IMR-90 (cell line): Measurements from ENCODE around the gene AUTS2. TPM values are rescaled to one million over a fixed set of nuclear protein-coding genes. Genes with fewer than 3 reads are reported as not detected.

ENCODE experiments used
- ATAC-seq: fragments of 200-7000 bp; cut with Tn5 transposase; 2 replicates; pipeline ENCODE4 v1.9.1; 2020; ENCODE audit warnings: low read depth, mild to moderate bottlenecking, moderate library complexity
- BruUV-seq: library from RNA; stranded (reverse); fragments of 400-500 nt; replicated peaks from 2 replicates; lab custom pipeline; 2021; lab: Mats Ljungman, UMichigan
- CTCF ChIA-PET: fragments of 300-600 bp; formaldehyde crosslinking; extraction: SDS; loops from one replicate; lab custom pipeline; 2021; ENCODE audit warnings: antibody characterized with exemption; lab: Yijun Ruan, JAX
- POLR2A ChIA-PET: fragments of 300-600 bp; sonication (Branson Sonifier 250); formaldehyde crosslinking; loops from one replicate; lab custom pipeline; 2022; ENCODE audit warnings: antibody characterized with exemption; ENCODE audit not compliant: unreplicated experiment; lab: Charles Lee
- DNase-seq: peaks from one replicate; pipeline ENCODE4 v3.0.0; 2013
- H2AFZ ChIP-seq: replicated peaks from 2 replicates; pipeline ENCODE3; 2013; ENCODE audit warnings: low read length, mild to moderate bottlenecking; ENCODE audit not compliant: poor library complexity
- H2AK5ac ChIP-seq: 2 replicates; pipeline ENCODE4 v1.6.1; 2013; ENCODE audit warnings: low read depth, low read length, inconsistent platforms
- H2AK9ac ChIP-seq: replicated peaks from 2 replicates; pipeline ENCODE3; 2013; ENCODE audit warnings: mild to moderate bottlenecking, low read depth, low read length, moderate library complexity; ENCODE audit not compliant: poor library complexity
- H2BK120ac ChIP-seq: 2 replicates; pipeline ENCODE4 v1.6.1; 2013; ENCODE audit warnings: low read depth, low read length, inconsistent platforms
- H2BK15ac ChIP-seq: 3 replicates; pipeline ENCODE4 v1.6.1; 2013; ENCODE audit warnings: low read depth, low read length, inconsistent platforms
- H2BK20ac ChIP-seq: 2 replicates; pipeline ENCODE4 v1.6.1; 2013; ENCODE audit warnings: low read depth, mild to moderate bottlenecking, inconsistent platforms, low read length, moderate library complexity
- H2BK5ac ChIP-seq: 2 replicates; pipeline ENCODE4 v1.6.1; 2013; ENCODE audit warnings: mild to moderate bottlenecking, low read depth, low read length, inconsistent platforms; ENCODE audit not compliant: poor library complexity, severe bottlenecking
- H3K14ac ChIP-seq: replicated peaks from 2 replicates; pipeline ENCODE4 v1.6.1; 2013; ENCODE audit warnings: low read depth, low read length, inconsistent platforms
- H3K18ac ChIP-seq: 2 replicates; pipeline ENCODE4 v1.6.1; 2013; ENCODE audit warnings: low read depth, low read length, control low read depth
- H3K23ac ChIP-seq: 2 replicates; pipeline ENCODE4 v1.6.1; 2013; ENCODE audit warnings: low read depth, low read length, inconsistent platforms
- H3K27ac ChIP-seq: 2 replicates; pipeline ENCODE4 v1.5.1; 2013; ENCODE audit warnings: mild to moderate bottlenecking, control low read depth, low read length; ENCODE audit not compliant: insufficient read depth
- H3K27me3 ChIP-seq: 2 replicates; pipeline ENCODE4 v1.6.1; 2013; ENCODE audit warnings: low read length; ENCODE audit not compliant: control insufficient read depth, insufficient read depth
- H3K36me3 ChIP-seq: 2 replicates; pipeline ENCODE4 v1.6.1; 2013; ENCODE audit warnings: low read length, mixed read lengths; ENCODE audit not compliant: control insufficient read depth, insufficient read depth
- H3K4ac ChIP-seq: 2 replicates; pipeline ENCODE4 v1.6.1; 2013; ENCODE audit warnings: low read depth, low read length, inconsistent platforms
- H3K4me1 ChIP-seq: 2 replicates; pipeline ENCODE4 v1.6.1; 2013; ENCODE audit warnings: low read length, mixed read lengths; ENCODE audit not compliant: control insufficient read depth, insufficient read depth
- H3K4me2 ChIP-seq: 2 replicates; pipeline ENCODE4 v1.6.1; 2013; ENCODE audit warnings: low read depth, mild to moderate bottlenecking, control low read depth, low read length, moderate library complexity
- H3K4me3 ChIP-seq: 2 replicates; pipeline ENCODE4 v1.5.1; 2013; ENCODE audit warnings: low read depth, mild to moderate bottlenecking, control low read depth, low read length, moderate library complexity; ENCODE audit not compliant: insufficient read depth
- H3K56ac ChIP-seq: 2 replicates; pipeline ENCODE4 v1.6.1; 2013; ENCODE audit warnings: low read length, inconsistent platforms; ENCODE audit not compliant: insufficient read depth; ENCODE audit errors: extremely low read depth
- H3K79me1 ChIP-seq, 2 experiments: 2 replicates each; pipeline ENCODE4 v1.6.1; 2013; ENCODE audit warnings: low read length in 2 of 2, inconsistent platforms in 1 of 2, low read depth in 1 of 2
- H3K9ac ChIP-seq: 2 replicates; pipeline ENCODE4 v1.6.1; 2013; ENCODE audit warnings: low read depth, low read length, control low read depth
- H3K9me1 ChIP-seq: 2 replicates; pipeline ENCODE4 v1.6.1; 2013; ENCODE audit warnings: low read length, inconsistent platforms; ENCODE audit not compliant: insufficient read depth
- H3K9me3 ChIP-seq: 2 replicates; pipeline ENCODE4 v1.6.1; 2013; ENCODE audit warnings: low read length; ENCODE audit not compliant: control insufficient read depth, insufficient read depth
- H4K20me1 ChIP-seq: 2 replicates; pipeline ENCODE4 v1.6.1; 2013; ENCODE audit warnings: low read length, inconsistent platforms; ENCODE audit not compliant: insufficient read depth
- H4K5ac ChIP-seq: 2 replicates; pipeline ENCODE4 v1.6.1; 2013; ENCODE audit warnings: mild to moderate bottlenecking, low read depth, low read length, control low read depth
- H4K8ac ChIP-seq, 2 experiments: 2 replicates each; pipeline ENCODE4 v1.6.1; 2013; ENCODE audit warnings: low read depth in 2 of 2, low read length in 2 of 2, control low read depth in 1 of 2, inconsistent platforms in 1 of 2
- H4K91ac ChIP-seq: 2 replicates; pipeline ENCODE4 v1.6.1; 2013; ENCODE audit warnings: low read depth, low read length, inconsistent platforms; ENCODE audit not compliant: insufficient read depth
- BHLHE40 ChIP-seq: fragments of 150-350 bp; IDR thresholded peaks from 2 replicates; pipeline ENCODE4 v1.6.1; 2016; ENCODE audit warnings: mild to moderate bottlenecking, low read depth, low read length
- FOS ChIP-seq: fragments of 150-350 bp; IDR thresholded peaks from 2 replicates; pipeline ENCODE4 v1.6.1; 2016; ENCODE audit warnings: low read depth, low read length
- MAFK ChIP-seq: IDR thresholded peaks from 2 replicates; pipeline ENCODE4 v1.6.1; 2012; ENCODE audit warnings: low read depth, low read length, improper control_type of control experiment
- MAZ ChIP-seq: IDR thresholded peaks from 2 replicates; pipeline ENCODE4 v1.6.1; 2012; ENCODE audit warnings: low read depth, mild to moderate bottlenecking, low read length, improper control_type of control experiment, moderate library complexity, borderline replicate concordance
- MXI1 ChIP-seq: IDR thresholded peaks from 2 replicates; pipeline ENCODE4 v1.6.1; 2012; ENCODE audit warnings: low read depth, mild to moderate bottlenecking, low read length, moderate library complexity, borderline replicate concordance
- POLR2A ChIP-seq: IDR thresholded peaks from 2 replicates; pipeline ENCODE4 v1.6.1; 2012; ENCODE audit warnings: mild to moderate bottlenecking, low read depth, low read length
- SMC3 ChIP-seq: fragments of 150-350 bp; IDR thresholded peaks from 2 replicates; pipeline ENCODE4 v1.6.1; 2016; ENCODE audit warnings: low read depth, mild to moderate bottlenecking, antibody characterized with exemption, low read length, moderate library complexity
- WGBS, 2 experiments: methylation state at CpG; one replicate each; pipeline versions ENCODE4 v1.1.5 to v1.1.7; 2013; ENCODE audit warnings: missing lambda C conversion rate in 2 of 2; ENCODE audit not compliant: insufficient read length in 1 of 2; ENCODE audit errors: extremely low coverage in 2 of 2; 5-methylcytosine and 5-hydroxymethylcytosine counted together
- dilution Hi-C: fragments of 300-500 bp; cut with HindIII; formaldehyde crosslinking; loops from one replicate; pipeline ENCODE4 v1.14.3; 2018; ENCODE audit warnings: low sequenced_read_pairs; ENCODE audit not compliant: unreplicated experiment
- in situ Hi-C: fragments of 300-500 bp; cut with MboI; formaldehyde crosslinking; loops from 3 replicates; pipeline ENCODE4 v1.14.3; 2019; ENCODE audit warnings: low sequenced_read_pairs, inconsistent platforms, mixed read lengths
- intact Hi-C: fragments of 100-400 bp; cut with micrococcal nuclease; formaldehyde crosslinking; loops from 2 replicates; pipeline ENCODE4 v1.10.0; 2022
- polyA plus RNA-seq, 3 experiments: library from polyadenylated mRNA; depleted of rRNA; stranded (reverse); fragments of >200 nt; gene quantifications; 2 replicates each; pipeline ENCODE4 v1.2.3, GENCODE V29; 2012; ENCODE audit warnings: low replicate concordance in 1 of 3
- total RNA-seq: library from RNA; depleted of rRNA; stranded (reverse); fragments of >200 nt; gene quantifications from 2 replicates; pipeline ENCODE4 v1.2.3, GENCODE V29; 2012

The AUTS2 gene
- total and polyA plus RNA-seq, 2 of the 4 experiments (the other 2 are of a cell fraction): 0.90 to 3.0 TPM

DNA sequence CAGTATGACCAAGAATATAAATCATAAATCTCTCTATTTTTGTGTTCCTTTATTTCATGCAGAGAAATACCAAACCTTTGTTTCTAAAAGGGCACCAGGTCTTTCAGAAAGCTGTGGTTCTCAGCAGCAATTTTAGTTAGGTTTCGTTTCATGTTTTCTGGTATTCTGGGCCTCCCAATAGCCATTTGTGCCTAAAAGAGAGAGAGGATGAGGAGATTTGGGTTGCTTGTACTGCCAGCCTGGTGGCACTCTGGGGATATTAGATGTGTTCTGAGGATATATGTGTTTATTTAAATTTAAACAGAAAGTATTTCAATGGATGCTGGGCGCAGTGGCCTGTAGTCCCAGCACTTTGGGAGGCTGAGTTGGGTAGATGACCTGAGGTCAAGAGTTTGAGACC lies 471.7 kb downstream of the AUTS2 start:
- H2AK9ac ChIP-seq: no peak overlapping the region
- no peaks in the 10 kb centered on the region for H3K9me1 ChIP-seq
- no TSS peak for BruUV-seq
- H3K4me3 ChIP-seq: no peak overlapping the region
- ATAC-seq (no peak), DNase-seq (no peak)
- no peak overlapping the region for H3K4ac ChIP-seq
- no peak overlapping the region for H4K8ac ChIP-seq
- H3K9ac ChIP-seq: no peak overlapping the region
- no peak overlapping the region for H2BK120ac ChIP-seq
- no peak overlapping the region for H3K4me2 ChIP-seq
- no peak overlapping the region for H3K27ac ChIP-seq
- CTCF ChIA-PET: interaction anchor here (0.7 kb wide), 1 partner anchor 1230 kb away, joined by 3 read pairs; no protein-coding TSS in a partner anchor
- intact Hi-C loops: no loop called here
- H3K9me3 ChIP-seq: no peaks in the 10 kb centered on the region
- no peak overlapping the region for H3K56ac ChIP-seq
- H3K27me3 ChIP-seq: no peaks in the 10 kb centered on the region
- no peak overlapping the region for H2BK20ac ChIP-seq
- POLR2A ChIA-PET: no interaction called here
- H3K79me1 ChIP-seq: no peaks in the 10 kb centered on the region
- no peaks in the 10 kb centered on the region for H3K36me3 ChIP-seq
- H2BK5ac ChIP-seq: no peak overlapping the region
- H2AFZ ChIP-seq: no peak overlapping the region
- no peak overlapping the region for H4K5ac ChIP-seq
- no CpG with 5 or more reads among the region's 2 CpGs for WGBS, 2 experiments
- dilution Hi-C loops: no loop called here
- no peaks in the 10 kb centered on the region for H3K4me1 ChIP-seq
- no peaks in the 10 kb centered on the region for H4K20me1 ChIP-seq
- no peak overlapping the region for H3K14ac ChIP-seq
- no peak for TF ChIP-seq POLR2A
- TF ChIP-seq MAFK: no peak
- TF ChIP-seq MAZ: no peak
- no peak for TF ChIP-seq MXI1
- no peak for TF ChIP-seq BHLHE40
- no peak for TF ChIP-seq SMC3
- no peak for TF ChIP-seq FOS
- no peak overlapping the region for H4K91ac ChIP-seq
- no peak overlapping the region for H2BK15ac ChIP-seq
- in situ Hi-C loops: no loop called here
- no peak overlapping the region for H3K23ac ChIP-seq
- H2AK5ac ChIP-seq: no peak overlapping the region
- H3K18ac ChIP-seq: no peak overlapping the region
